ENCODE data around the gene PNMA1. TPM values are rescaled to one million over a fixed set of nuclear protein-coding genes. Genes with fewer than 3 reads are reported as not detected.

Gene PNMA1
- total and polyA plus RNA-seq, 2 of the 13 experiments (the other 11 are each of a cell fraction or from before 2014, with no cell fraction given) = 7.0 to 8.3 TPM

DNA sequence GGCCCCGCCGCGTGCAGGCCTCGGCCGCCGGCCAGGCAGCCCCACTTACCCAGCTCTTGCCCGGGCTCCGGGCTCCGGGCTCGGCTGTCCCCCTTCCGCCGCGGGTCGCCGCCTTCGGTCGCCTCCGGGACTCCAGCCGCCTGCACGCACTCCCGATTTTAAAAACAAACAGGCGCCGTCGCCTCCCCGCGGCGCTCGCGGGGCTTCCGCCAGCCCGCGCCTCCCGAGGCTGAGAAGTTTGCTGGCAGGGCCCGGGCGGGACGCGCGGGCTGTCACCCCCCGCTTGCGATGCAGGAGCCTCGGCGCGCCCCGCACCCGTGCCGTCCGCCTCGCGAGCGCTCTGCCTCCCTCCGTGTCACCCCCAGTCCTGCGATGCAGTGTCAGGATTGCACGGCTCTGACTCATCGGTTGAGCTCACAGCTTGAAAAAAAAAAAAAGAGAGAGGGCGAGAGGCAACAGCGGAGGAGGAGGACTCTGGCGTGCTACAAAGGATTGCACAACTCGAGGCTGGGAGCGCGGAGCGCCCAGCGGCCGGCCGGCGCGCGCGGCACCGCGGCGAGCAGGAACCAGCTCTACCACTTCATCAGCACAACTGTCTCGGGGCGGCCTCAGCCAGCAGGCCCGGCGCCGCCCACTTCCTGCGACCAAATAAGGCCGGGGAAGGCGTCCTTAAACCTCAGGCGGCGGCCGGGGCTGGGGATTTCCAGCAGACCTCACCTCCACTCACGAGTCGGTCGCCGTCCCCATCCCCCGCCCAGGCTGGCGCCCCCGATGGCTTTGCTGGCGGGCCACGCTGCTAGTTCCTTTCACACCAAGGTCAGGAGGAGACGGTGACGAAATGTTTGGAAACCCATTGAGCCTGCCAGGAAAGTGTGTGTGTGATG, 45.8 kb upstream of the PNMA1 start (continued):
- TF ChIP-seq, protein P1, sequence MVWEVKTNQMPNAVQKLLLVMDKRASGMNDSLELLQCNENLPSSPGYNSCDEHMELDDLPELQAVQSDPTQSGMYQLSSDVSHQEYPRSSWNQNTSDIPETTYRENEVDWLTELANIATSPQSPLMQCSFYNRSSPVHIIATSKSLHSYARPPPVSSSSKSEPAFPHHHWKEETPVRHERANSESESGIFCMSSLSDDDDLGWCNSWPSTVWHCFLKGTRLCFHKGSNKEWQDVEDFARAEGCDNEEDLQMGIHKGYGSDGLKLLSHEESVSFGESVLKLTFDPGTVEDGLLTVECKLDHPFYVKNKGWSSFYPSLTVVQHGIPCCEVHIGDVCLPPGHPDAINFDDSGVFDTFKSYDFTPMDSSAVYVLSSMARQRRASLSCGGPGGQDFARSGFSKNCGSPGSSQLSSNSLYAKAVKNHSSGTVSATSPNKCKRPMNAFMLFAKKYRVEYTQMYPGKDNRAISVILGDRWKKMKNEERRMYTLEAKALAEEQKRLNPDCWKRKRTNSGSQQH (CRISPR knock-in tag; IDR thresholded peaks at IDR 0.05; ENCODE audit: low read depth) = peak; percentile 33; the same call in 1 of the 2 replicates
- TF ChIP-seq, protein P2, sequence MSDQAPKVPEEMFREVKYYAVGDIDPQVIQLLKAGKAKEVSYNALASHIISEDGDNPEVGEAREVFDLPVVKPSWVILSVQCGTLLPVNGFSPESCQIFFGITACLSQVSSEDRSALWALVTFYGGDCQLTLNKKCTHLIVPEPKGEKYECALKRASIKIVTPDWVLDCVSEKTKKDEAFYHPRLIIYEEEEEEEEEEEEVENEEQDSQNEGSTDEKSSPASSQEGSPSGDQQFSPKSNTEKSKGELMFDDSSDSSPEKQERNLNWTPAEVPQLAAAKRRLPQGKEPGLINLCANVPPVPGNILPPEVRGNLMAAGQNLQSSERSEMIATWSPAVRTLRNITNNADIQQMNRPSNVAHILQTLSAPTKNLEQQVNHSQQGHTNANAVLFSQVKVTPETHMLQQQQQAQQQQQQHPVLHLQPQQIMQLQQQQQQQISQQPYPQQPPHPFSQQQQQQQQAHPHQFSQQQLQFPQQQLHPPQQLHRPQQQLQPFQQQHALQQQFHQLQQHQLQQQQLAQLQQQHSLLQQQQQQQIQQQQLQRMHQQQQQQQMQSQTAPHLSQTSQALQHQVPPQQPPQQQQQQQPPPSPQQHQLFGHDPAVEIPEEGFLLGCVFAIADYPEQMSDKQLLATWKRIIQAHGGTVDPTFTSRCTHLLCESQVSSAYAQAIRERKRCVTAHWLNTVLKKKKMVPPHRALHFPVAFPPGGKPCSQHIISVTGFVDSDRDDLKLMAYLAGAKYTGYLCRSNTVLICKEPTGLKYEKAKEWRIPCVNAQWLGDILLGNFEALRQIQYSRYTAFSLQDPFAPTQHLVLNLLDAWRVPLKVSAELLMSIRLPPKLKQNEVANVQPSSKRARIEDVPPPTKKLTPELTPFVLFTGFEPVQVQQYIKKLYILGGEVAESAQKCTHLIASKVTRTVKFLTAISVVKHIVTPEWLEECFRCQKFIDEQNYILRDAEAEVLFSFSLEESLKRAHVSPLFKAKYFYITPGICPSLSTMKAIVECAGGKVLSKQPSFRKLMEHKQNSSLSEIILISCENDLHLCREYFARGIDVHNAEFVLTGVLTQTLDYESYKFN (CRISPR knock-in tag; conservative IDR thresholded peaks at IDR 0.05) = peak; percentile 83
- TF ChIP-seq ASH2L (IDR thresholded peaks at IDR 0.05; ENCODE audit: insufficient read length, low read depth, low read length) = peak; percentile 87
- peak; percentile 52 for TF ChIP-seq PHF20 (CRISPR knock-in tag; IDR thresholded peaks at IDR 0.05)
- peak; percentile 97 for TF ChIP-seq CEBPG (CRISPR knock-in tag; IDR thresholded peaks at IDR 0.05)
- TF ChIP-seq, protein P3, sequence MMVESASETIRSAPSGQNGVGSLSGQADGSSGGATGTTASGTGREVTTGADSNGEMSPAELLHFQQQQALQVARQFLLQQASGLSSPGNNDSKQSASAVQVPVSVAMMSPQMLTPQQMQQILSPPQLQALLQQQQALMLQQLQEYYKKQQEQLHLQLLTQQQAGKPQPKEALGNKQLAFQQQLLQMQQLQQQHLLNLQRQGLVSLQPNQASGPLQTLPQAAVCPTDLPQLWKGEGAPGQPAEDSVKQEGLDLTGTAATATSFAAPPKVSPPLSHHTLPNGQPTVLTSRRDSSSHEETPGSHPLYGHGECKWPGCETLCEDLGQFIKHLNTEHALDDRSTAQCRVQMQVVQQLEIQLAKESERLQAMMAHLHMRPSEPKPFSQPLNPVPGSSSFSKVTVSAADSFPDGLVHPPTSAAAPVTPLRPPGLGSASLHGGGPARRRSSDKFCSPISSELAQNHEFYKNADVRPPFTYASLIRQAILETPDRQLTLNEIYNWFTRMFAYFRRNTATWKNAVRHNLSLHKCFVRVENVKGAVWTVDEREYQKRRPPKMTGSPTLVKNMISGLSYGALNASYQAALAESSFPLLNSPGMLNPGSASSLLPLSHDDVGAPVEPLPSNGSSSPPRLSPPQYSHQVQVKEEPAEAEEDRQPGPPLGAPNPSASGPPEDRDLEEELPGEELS (CRISPR knock-in tag; IDR thresholded peaks at IDR 0.05) = peak; percentile 78
- peak; percentile 76; the same call in 1 of the 2 replicates for TF ChIP-seq SOX5 (CRISPR knock-in tag; IDR thresholded peaks at IDR 0.05; ENCODE audit: borderline replicate concordance)
- 0 out of 2 replicates have a peak, but pooled peaks have one; percentile 33 for TF ChIP-seq ZNF329 (CRISPR knock-in tag; IDR thresholded peaks at IDR 0.05; ENCODE audit: low read depth)
- peak; percentile 84 for TF ChIP-seq ZMYM3 (CRISPR knock-in tag; IDR thresholded peaks at IDR 0.05)
- TF ChIP-seq ZNF605 (CRISPR knock-in tag; IDR thresholded peaks at IDR 0.05) = peak; percentile 88
- TF ChIP-seq RCOR2 (CRISPR knock-in tag; IDR thresholded peaks at IDR 0.05) = 0 out of 2 replicates have a peak, but pooled peaks have one; percentile 42
- TF ChIP-seq ZNF263 (CRISPR knock-in tag; IDR thresholded peaks at IDR 0.05) = peak; percentile 94
- peak; percentile 93 for TF ChIP-seq ZNF746 (CRISPR knock-in tag; IDR thresholded peaks at IDR 0.05)
- 0 out of 2 replicates have a peak, but pooled peaks have one; percentile 46 for TF ChIP-seq MEF2D (CRISPR knock-in tag; IDR thresholded peaks at IDR 0.05)
- TF ChIP-seq DR1 (CRISPR knock-in tag; IDR thresholded peaks at IDR 0.05) = peak; percentile 57; the same call in 1 of the 2 replicates

Measured in HepG2 (cell line).